DMS153 treated with DMSO at 0.1 percent for 48 hours (cell line): ENCODE results near the gene TTL.
"Not testable (repeated sequence)": the region's sequence is repeated elsewhere in the genome, so short reads cannot be mapped to it uniquely, and the experiment has no call there.

ENCODE experiments used
- DNase-seq: peaks from one replicate; lab custom pipeline; 2025; ENCODE audit not compliant: unreplicated experiment; lab: John Stamatoyannopoulos, UW

TTL gene

DNA sequence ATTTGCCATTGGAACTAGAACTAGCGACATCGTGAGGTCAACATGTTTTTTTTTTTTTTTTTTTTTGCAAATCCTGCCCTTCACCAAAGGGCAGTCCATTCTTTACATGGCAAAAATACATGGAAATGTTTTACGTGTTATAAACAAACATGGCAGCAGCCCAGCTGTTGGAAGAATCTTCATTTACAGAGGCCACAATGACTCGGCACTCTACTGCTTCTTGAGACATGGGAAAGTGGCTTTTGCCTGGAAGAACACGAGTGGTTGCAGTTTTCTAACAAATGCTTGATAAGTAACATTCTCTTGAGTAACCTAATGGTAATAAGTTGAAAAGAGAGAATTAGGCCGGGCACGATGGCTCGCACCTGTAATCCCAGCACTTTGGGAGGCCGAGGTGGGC lies 37.5 kb downstream of the TTL start:
- no peak for DNase-seq

DNA sequence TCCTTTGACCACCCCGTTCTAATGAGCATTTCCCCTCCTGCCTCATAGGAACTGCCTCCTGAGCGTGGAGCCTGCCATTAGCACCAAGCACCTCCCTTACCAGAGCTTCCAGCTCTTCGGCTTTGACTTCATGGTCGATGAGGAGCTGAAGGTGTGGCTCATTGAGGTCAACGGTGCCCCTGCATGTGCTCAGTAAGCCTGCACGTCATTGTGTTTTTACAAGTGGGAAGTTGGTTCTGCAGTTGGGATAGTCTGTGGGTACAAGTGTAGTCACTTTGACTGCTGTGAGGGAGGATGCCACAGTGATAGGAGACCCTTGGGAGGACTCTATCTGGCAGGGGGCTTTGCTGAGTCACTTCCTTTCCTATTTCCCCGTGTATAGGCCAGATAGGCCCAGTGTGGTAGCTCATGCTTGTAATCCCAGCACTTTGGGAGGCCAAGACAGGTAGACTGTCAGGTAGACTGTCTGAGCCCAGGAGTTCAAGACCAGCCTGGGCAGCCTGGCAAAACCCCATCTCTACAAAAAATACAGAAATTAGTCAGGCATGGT lies 38.4 kb downstream of the TTL start:
- DNase-seq = no peak

DNA sequence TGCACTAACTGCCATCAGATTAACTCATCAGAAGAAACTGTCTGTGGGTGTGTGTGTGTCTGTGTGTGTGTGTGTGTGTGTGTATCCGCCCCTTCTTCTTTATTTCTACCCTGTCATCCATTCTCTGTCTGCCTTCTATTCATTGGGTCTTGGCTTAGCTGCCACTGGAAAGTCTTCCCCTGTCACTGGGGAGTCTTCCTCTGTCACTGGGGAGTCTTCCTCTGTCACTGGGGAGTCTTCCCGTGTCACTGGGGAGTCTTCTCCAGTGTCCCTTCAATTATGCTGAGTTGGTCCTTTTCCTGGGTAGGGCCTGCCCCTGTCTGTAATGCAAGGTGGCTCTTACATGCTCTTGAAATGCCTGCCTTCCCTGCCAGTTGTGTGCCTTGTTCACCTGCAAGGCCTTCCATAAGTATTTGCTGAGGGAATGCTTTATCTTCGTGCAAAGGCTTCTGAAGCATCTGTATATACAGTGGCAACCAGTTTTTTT lies 41.4 kb downstream of the TTL start:
- DNase-seq = no peak

GRCh38 chr2:112524276-112524675 lies 42.3 kb downstream of the TTL start:
- not testable (repeated sequence) for DNase-seq

DNA sequence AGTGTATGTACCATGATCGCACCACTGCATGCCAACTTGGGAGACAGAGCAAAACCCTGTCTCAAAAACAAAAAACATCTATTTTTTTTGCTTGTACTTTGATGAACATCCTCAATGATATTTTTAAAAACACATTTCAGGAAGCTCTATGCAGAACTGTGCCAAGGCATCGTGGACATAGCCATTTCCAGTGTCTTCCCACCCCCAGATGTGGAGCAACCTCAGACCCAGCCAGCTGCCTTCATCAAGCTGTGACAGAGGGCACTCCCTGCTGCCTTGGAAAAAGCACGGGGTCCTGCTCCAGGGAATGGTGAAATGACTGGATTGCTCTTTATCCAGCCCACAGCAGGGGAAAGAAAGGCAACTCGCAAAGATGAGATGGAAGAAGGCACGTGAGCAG lies 46.6 kb downstream of the TTL start:
- DNase-seq = no peak

- no peak for DNase-seq
These were observed 47.8 kb downstream of the TTL start for GRCh38 chr2:112529757-112530156.

DNA sequence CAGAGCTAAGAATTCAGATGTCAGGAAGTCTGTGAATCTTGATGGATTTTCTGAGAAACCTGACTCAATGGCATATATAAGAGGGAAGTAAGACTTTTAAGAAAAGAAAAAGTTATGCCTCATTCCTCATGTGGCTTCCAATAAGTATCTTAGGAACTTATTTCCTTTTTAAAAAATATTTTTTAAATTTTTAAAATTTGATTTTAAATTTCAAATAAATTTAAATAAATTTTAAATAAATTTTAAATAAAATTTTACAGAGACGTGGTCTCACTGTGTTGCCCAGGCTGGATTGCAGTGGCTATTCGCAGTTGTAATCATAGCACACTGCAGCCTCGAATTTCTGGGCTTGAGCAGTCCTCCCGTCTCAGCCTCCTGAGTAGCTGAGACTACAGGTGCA lies 48.8 kb downstream of the TTL start:
- no peak for DNase-seq

GRCh38 chr2:112534826-112535225 lies 52.9 kb downstream of the TTL start:
- no peak for DNase-seq

- DNase-seq = not testable (repeated sequence)
These were observed 54.7 kb downstream of the TTL start for GRCh38 chr2:112536665-112537064.

GRCh38 chr2:112539306-112539705 lies 57.4 kb downstream of the TTL start:
- DNase-seq = no peak

DNA sequence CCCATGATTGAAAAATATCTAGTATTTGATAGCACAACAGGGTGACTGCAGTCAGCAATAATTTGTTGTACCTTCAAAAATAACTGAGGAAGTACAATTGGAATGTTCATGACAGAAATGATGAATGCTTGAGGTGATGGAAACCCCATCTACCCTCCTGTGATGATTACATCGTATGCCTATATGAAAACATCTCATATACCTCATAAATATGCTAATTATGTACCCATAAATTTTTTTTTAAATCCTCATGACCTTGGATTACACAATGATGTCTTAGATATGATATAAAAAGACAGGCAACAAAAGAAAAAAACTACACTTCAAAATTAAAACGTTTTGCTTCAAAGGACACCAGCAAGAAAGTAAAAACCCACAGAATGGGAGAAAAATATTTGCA lies 59.0 kb downstream of the TTL start:
- DNase-seq = no peak

DNA sequence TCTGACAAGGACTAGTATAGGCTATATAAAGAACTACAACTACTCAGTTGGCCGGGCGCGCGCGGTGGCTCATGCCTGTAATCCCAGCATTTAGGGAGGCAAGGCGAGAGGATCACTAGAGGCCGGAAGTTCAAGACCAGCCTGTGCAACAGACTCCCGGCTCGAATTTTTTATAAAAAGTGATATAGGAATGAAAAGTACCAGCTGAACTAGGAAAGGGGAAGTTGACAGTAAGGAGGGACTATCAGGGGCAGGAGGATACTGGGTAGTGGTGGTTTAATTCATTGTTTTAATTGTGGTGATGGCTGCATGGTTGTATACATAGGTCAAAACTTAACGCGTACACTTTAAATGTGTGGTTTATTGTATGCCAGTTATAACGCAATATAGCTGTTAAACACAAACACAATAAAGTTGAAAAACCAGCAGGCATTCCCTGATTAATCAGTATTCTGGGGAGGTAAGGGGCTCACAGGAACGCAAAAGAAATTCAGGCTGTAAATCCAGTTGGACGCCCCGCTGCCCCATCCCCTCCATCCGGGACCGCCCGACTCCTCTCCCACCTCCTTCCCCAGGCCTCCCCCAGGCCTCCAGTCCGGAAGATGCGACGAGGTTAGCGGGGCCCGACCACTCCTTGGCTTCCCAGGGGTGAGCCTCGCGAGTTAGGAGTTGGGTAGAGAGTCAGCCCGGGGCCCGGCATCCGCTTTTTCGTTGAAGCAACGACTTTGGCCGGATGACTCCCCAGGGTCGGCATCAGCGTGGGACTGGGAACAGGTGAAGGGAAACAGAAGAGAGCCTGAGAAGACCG lies 59.6 kb downstream of the TTL start:
- no peak for DNase-seq

- DNase-seq = peak; percentile 89
These were observed 60.4 kb downstream of the TTL start, which contains the start of gene POLR1B for GRCh38 chr2:112542123-112542983. Gene POLR1B, plus strand, starts transcription at chr2:112542465. Its CDS starts 30 bp downstream, at chr2:112542495.

- no peak for DNase-seq
These were observed 61.2 kb downstream of the TTL start for GRCh38 chr2:112542984-112543661.

DNA sequence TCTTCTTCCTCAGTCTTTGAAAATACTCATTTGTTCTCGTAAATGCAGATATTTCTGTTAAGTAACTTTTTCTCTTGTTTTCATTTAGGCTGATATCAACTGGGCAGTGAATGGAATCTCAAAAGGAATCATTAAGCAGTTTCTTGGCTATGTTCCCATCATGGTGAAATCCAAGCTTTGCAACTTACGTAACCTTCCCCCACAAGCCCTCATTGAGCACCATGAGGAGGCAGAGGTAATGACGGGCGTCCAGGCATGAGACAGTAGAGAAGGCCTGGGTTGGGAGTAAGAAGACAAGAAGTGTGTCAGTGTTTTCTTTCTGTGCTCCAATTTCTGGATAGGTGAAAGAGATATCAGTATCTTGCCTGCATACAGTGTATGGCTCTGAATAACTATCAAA lies 65.4 kb downstream of the TTL start:
- no peak for DNase-seq

DNA sequence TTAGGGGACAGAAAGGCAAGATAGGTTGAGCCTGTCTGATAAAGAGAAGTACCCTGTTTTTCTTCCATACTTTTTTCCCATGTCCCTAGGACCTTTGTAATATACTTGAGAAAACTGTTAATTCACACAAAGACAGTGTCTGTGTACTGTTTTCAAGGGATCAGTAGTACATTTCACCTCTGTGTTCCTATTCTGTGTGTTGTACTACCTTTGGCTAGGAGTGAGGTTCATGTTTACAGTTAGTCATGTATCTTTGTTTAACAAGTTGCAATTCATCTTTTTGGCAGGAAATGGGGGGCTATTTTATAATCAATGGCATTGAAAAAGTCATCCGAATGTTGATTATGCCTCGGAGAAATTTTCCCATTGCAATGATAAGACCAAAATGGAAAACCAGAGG lies 67.0 kb downstream of the TTL start:
- DNase-seq = no peak

DNA sequence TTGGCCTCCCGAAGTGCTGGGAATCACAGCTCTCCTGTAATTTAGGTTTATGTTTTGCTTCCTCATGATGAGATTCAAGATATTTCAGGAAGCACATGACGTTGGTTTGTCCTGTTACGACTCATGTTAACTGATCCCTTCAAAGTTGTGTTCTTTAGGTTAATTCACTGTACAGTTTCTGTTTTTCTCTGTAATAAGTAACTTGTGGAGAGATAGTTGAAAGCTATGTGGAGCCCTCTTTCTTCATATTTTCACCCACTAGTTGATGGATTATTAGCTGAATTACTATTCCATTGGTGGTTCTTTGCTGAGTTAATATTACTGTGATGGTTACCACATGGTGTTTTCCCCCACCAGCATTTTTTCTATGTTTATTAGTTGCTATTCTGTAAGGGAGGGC lies 84.1 kb downstream of the TTL start:
- no peak for DNase-seq

GRCh38 chr2:112566508-112566907 lies 84.6 kb downstream of the TTL start:
- DNase-seq = not testable (repeated sequence)

DNA sequence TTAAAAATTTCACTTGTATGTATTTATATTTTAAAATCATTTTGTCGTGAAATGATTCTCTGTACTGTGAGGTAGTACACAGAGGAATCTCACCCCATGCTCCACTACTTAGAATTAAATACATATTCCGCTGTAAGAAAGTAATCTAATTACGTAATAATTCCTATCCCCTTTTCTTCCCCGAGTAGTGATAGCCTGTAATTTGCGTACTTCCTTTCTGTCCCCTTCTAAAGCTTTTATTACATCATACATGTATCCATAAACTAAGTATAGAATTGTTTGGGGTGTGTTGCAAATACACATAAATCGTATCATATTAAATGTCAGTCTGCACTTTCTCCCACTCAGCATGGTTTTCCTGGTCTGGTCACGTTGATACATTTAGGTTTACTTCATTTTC lies 90.0 kb downstream of the TTL start:
- DNase-seq = no peak

DNA sequence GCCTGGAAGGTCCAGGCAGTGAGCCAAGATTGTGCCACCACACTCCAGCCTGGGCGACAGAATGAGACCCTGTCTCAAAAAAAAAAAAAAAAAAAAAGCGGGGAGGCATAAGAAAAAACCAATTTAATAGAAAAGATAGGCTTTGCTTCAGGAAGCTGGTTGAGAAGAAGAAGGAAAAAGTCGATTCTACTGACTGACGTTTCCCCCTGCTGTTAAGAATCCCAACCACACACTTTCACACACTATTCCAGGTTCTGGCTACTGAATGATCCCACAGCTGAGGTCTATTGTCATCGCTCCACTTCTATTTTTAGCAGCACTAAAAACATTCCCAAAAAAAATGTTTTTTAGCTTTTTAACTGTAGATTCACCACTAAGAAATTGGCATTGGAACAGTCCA lies 95.8 kb downstream of the TTL start:
- DNase-seq = no peak

GRCh38 chr2:112579241-112579640 lies 97.3 kb downstream of the TTL start:
- no peak for DNase-seq
